K562 (cell line): ENCODE data around the gene STX1B. TPM values are rescaled to one million over a fixed set of nuclear protein-coding genes. Genes with fewer than 3 reads are reported as not detected.
A peak's percentile ranks its signal among the peaks of the same experiment; 100 is the strongest.

ENCODE experiments used
- CCNT2 ChIP-seq: IDR thresholded peaks from 2 replicates; pipeline ENCODE4 v1.6.1; 2011; ENCODE audit warnings: borderline replicate concordance, low read depth, mild to moderate bottlenecking, moderate library complexity, mixed read lengths, low read length; ENCODE audit not compliant: insufficient read length; ENCODE audit errors: extremely low read depth
- CEBPG ChIP-seq, 3 experiments: fragments of 200-800 bp in 1 of 3; sonication (Bioruptor generic) in 1 of 3; sonication (generic) in 1 of 3; formaldehyde crosslinking in 1 of 3; IDR thresholded peaks in 2 of 3; conservative IDR thresholded peaks in 1 of 3; 2 replicates each; pipeline versions ENCODE4 v1.6.1 to v1.8.0; 2016 to 2022; ENCODE audit warnings: missing compliant biosample characterization in 2 of 3, missing genetic modification characterization in 2 of 3, mild to moderate bottlenecking in 1 of 3, missing genetic modification reagents in 1 of 3
- ETV5 ChIP-seq: sonication (generic); formaldehyde crosslinking; IDR thresholded peaks from 2 replicates; pipeline ENCODE4 v1.4.0; 2020; ENCODE audit warnings: low read depth, mild to moderate bottlenecking, missing genetic modification reagents
- HDAC3 ChIP-seq: fragments of 450-650 bp; IDR thresholded peaks from 2 replicates; pipeline ENCODE4 v1.6.1; 2018; ENCODE audit warnings: borderline replicate concordance, mild to moderate bottlenecking, moderate library complexity; ENCODE audit not compliant: partially characterized antibody
- HNRNPL ChIP-seq: fragments of 200-400 bp; formaldehyde crosslinking; IDR thresholded peaks from 2 replicates; pipeline ENCODE4 v1.6.1; 2017; ENCODE audit warnings: low read depth, mild to moderate bottlenecking, low read length
- KAT7 ChIP-seq: sonication (generic); formaldehyde crosslinking; IDR thresholded peaks from 2 replicates; pipeline ENCODE4 v1.8.0; 2022; ENCODE audit warnings: missing genetic modification reagents, mild to moderate bottlenecking, borderline replicate concordance
- LARP7 ChIP-seq: fragments of 450-650 bp; IDR thresholded peaks from 2 replicates; pipeline ENCODE4 v1.6.1; 2016
- NFIC ChIP-seq: fragments of 450-650 bp; IDR thresholded peaks from 2 replicates; pipeline ENCODE4 v1.6.1; 2017; ENCODE audit warnings: mild to moderate bottlenecking, inconsistent platforms
- POLR2G ChIP-seq: fragments of 200-400 bp; formaldehyde crosslinking; IDR thresholded peaks from 2 replicates; pipeline ENCODE4 v1.6.1; 2017; ENCODE audit warnings: low read depth, mild to moderate bottlenecking, antibody characterized with exemption, low read length, moderate library complexity
- PPARD ChIP-seq: fragments of 250-450 bp; sonication (Bioruptor Pico); IDR thresholded peaks from 2 replicates; pipeline ENCODE4 v1.8.0; 2022; ENCODE audit warnings: inconsistent platforms, mild to moderate bottlenecking, moderate library complexity
- SIN3A ChIP-seq, 2 experiments: fragments of 150-350 bp in 1 of 2; IDR thresholded peaks; 2 replicates each; pipeline ENCODE4 v1.6.1; 2011 to 2016; ENCODE audit warnings: borderline replicate concordance in 2 of 2, low read depth in 2 of 2, low read length in 2 of 2, mild to moderate bottlenecking in 2 of 2, moderate library complexity in 2 of 2; ENCODE audit not compliant: control insufficient read depth in 1 of 2
- SIRT6 ChIP-seq: IDR thresholded peaks from one replicate; pipeline ENCODE4 v1.6.1; 2012; ENCODE audit warnings: low read depth, mild to moderate bottlenecking, control low read depth, inconsistent platforms, low read length, moderate library complexity
- SOX6 ChIP-seq: fragments of 450-650 bp; IDR thresholded peaks from 2 replicates; pipeline ENCODE4 v1.6.1; 2014; ENCODE audit warnings: mild to moderate bottlenecking
- YY1 ChIP-seq, 3 experiments: IDR thresholded peaks; 2 replicates each; pipeline ENCODE4 v1.6.1; 2011; ENCODE audit warnings: low read length in 2 of 3, mild to moderate bottlenecking in 2 of 3, moderate library complexity in 2 of 3, borderline replicate concordance in 1 of 3, control low read depth in 1 of 3, low read depth in 1 of 3; ENCODE audit not compliant: insufficient read depth in 3 of 3, insufficient replicate concordance in 2 of 3, control insufficient read depth in 1 of 3, insufficient read length in 1 of 3; ENCODE audit errors: extremely low read depth in 1 of 3
- ZNF217 ChIP-seq: sonication (generic); formaldehyde crosslinking; IDR thresholded peaks from 2 replicates; pipeline ENCODE4 v1.8.0; 2022; ENCODE audit warnings: mild to moderate bottlenecking, missing genetic modification reagents
- ZNF511 ChIP-seq: sonication (generic); formaldehyde crosslinking; IDR thresholded peaks from 2 replicates; pipeline ENCODE4 v1.8.0; 2022; ENCODE audit warnings: mild to moderate bottlenecking, missing genetic modification reagents
- polyA plus RNA-seq, 8 experiments: library from polyadenylated mRNA; depleted of rRNA in 4 of 8; stranded (reverse) in 5 of 8; unstranded in 3 of 8; fragments of >200 nt; fragmentation: Nextera tagmentation in 2 of 8; fragmentation: Illumina TruSeq in 1 of 8; extraction: Ambion mirVana in 2 of 8; extraction: Trizol in 1 of 8; gene quantifications; 2 replicates each; pipeline versions ENCODE4 v1.2.1 to v1.2.3, GENCODE V29; 2011 to 2014; ENCODE audit warnings: inconsistent platforms in 1 of 8, missing spikeins in 1 of 8
- total RNA-seq, 7 experiments: library from RNA; depleted of rRNA in 6 of 7; stranded (reverse); fragments of >200 nt in 6 of 7; fragmentation: Illumina TruSeq in 2 of 7; extraction: Trizol in 2 of 7; gene quantifications; 2 replicates each; pipeline versions ENCODE4 v1.2.1 to v1.2.3, GENCODE V29; 2011 to 2021; ENCODE audit warnings: low replicate concordance in 1 of 7
- TF ChIP-seq, protein P1 (sequence below): fragments of 450-650 bp; IDR thresholded peaks from 2 replicates; pipeline ENCODE4 v1.6.1; 2016; ENCODE audit warnings: borderline replicate concordance

STX1B gene
- total and polyA plus RNA-seq, 9 of the 15 experiments (the other 6 are each of a cell fraction or from before 2014, with no cell fraction given): 0.07 to 2.5 (median 0.86) TPM

GRCh38 chr16:30957456-30958174 is 52.8 kb downstream of the STX1B start, which contains the start of gene SETD1A (continued):
- peak; percentile 74; the same call in 1 of the 2 replicates for TF ChIP-seq ZNF511 (CRISPR knock-in tag)
- TF ChIP-seq KAT7 (CRISPR knock-in tag): peak; percentile 61; the same call in 1 of the 2 replicates
- TF ChIP-seq SIRT6: no peak
- peak in 1 of 3 experiments; percentile 44 for TF ChIP-seq YY1 (IDR thresholded peaks at IDR 0.05; ENCODE audit: borderline replicate concordance in 1 of 3, control insufficient read depth in 1 of 3, extremely low read depth in 1 of 3, insufficient read depth in 3 of 3, insufficient read length in 1 of 3, insufficient replicate concordance in 2 of 3, low read depth in 1 of 3, low read length in 2 of 3)
- TF ChIP-seq PPARD (CRISPR knock-in tag): no peak
- TF ChIP-seq NFIC: peak; percentile 95
- peak; percentile 96 for TF ChIP-seq SOX6
- peak; percentile 56; the same call in 1 of the 2 replicates for TF ChIP-seq ETV5 (CRISPR knock-in tag)
- TF ChIP-seq CEBPG (CRISPR knock-in tag; IDR thresholded peaks at IDR 0.05): no peak
- peak in 1 of 2 experiments; percentile 60; a peak in 1 of 4 replicates for TF ChIP-seq CEBPG (tag; conservative IDR thresholded peaks at IDR 0.05 in 1 of 2, IDR thresholded peaks at IDR 0.05 in 1 of 2)
- peak; percentile 53 for TF ChIP-seq CCNT2
- TF ChIP-seq ZNF217 (CRISPR knock-in tag): no peak
- peak; percentile 91 for TF ChIP-seq POLR2G
- TF ChIP-seq LARP7: peak; percentile 99
- peak in 1 of 2 experiments; percentile 77; a peak in 2 of 4 replicates for TF ChIP-seq SIN3A (IDR thresholded peaks at IDR 0.05; ENCODE audit: borderline replicate concordance in 2 of 2, control insufficient read depth in 1 of 2, low read depth in 2 of 2, low read length in 2 of 2)
- TF ChIP-seq, protein P1, sequence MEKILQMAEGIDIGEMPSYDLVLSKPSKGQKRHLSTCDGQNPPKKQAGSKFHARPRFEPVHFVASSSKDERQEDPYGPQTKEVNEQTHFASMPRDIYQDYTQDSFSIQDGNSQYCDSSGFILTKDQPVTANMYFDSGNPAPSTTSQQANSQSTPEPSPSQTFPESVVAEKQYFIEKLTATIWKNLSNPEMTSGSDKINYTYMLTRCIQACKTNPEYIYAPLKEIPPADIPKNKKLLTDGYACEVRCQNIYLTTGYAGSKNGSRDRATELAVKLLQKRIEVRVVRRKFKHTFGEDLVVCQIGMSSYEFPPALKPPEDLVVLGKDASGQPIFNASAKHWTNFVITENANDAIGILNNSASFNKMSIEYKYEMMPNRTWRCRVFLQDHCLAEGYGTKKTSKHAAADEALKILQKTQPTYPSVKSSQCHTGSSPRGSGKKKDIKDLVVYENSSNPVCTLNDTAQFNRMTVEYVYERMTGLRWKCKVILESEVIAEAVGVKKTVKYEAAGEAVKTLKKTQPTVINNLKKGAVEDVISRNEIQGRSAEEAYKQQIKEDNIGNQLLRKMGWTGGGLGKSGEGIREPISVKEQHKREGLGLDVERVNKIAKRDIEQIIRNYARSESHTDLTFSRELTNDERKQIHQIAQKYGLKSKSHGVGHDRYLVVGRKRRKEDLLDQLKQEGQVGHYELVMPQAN: peak; percentile 59; the same call in 1 of the 2 replicates
- TF ChIP-seq HDAC3: no peak
- peak; percentile 82; the same call in 1 of the 2 replicates for TF ChIP-seq HNRNPL
